ENCODE data around the gene ITGA11.

The ITGA11 gene

DNA sequence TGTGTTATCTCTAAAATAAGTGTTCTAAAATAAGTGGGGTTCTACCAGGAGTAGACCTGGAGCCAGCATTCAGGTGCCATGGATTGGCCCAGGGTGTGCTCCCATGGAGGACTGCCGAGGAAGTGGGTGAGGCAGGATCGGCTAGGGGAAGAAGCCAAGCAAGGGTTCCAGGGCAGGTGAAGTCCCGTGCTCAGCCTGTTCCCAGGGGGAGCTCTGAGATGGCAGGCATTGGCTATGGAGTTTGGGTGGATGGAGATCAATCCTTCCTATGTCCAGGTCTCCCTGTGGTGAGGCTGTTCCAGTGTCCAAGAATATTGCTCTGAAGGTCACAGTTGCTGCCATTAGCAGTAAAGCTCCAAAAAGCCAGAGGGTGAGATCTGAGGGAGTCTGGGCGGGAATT lies 46.9 kb upstream of the ITGA11 start:
- H3K27ac Mint-ChIP-seq: no peak overlapping the region
- H3K9me3 Mint-ChIP-seq: no peaks in the 10 kb centered on the region
- peaks cover 14% of the 10 kb centered on the region for H3K4me1 Mint-ChIP-seq
- no peak overlapping the region for H3K4me3 Mint-ChIP-seq
- TF ChIP-seq, protein P1, sequence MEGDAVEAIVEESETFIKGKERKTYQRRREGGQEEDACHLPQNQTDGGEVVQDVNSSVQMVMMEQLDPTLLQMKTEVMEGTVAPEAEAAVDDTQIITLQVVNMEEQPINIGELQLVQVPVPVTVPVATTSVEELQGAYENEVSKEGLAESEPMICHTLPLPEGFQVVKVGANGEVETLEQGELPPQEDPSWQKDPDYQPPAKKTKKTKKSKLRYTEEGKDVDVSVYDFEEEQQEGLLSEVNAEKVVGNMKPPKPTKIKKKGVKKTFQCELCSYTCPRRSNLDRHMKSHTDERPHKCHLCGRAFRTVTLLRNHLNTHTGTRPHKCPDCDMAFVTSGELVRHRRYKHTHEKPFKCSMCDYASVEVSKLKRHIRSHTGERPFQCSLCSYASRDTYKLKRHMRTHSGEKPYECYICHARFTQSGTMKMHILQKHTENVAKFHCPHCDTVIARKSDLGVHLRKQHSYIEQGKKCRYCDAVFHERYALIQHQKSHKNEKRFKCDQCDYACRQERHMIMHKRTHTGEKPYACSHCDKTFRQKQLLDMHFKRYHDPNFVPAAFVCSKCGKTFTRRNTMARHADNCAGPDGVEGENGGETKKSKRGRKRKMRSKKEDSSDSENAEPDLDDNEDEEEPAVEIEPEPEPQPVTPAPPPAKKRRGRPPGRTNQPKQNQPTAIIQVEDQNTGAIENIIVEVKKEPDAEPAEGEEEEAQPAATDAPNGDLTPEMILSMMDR (IDR thresholded peaks at IDR 0.05): no peak
- peaks cover 24% of the 10 kb centered on the region for H3K27me3 Mint-ChIP-seq (ENCODE audit: low read depth, poor library complexity)
- no peaks in the 10 kb centered on the region for H3K36me3 Mint-ChIP-seq (ENCODE audit: low read depth)
- no peak for DNase-seq

DNA sequence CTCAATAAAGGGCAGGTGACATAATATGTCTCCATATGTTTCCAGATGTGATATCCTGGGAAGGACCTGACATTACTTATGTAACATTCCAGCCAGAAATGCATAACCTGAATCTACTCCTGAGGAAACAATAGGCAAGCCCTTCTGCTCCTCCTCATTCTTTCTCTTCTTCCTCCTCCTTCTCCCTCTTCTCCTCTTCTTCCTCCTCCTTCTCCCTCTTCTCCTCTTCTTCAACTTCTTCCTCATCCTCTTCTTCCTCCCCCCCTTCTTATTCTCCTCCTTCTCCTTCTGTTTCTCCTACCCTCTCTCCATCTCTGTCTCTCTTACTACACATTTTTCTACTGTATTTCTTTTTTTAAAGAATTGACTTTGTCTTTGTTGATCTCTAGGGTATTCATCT lies 43.5 kb upstream of the ITGA11 start:
- no peak for DNase-seq
- TF ChIP-seq, protein P1 (IDR thresholded peaks at IDR 0.05): no peak
- H3K4me1 Mint-ChIP-seq: peaks cover 14% of the 10 kb centered on the region

DNA sequence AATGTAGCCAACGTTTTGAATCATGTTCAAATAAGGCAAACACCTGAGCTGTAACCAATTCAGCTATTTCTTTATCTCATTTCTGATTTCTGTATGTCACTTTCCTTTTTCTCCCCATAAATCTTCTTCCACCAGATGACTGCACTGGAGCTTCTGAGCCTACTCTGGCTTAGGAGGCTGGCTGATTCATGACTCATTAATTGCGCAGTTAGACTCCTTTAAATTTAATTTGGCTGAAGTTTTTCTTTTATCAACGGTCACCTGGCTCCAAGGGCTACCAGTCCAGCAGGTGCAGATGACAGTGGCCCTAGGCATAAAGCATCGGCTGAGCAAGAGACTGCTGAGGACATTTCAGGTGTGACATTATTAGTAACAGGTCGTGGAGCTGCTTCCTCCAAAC lies 39.6 kb upstream of the ITGA11 start:
- no peak for DNase-seq
- no peaks in the 10 kb centered on the region for H3K4me1 Mint-ChIP-seq
- TF ChIP-seq, protein P1 (IDR thresholded peaks at IDR 0.05): no peak

More for the DNA sequence above, 43.5 kb upstream of the ITGA11 start:
- peaks cover 25% of the 10 kb centered on the region for H3K27me3 Mint-ChIP-seq (ENCODE audit: low read depth, poor library complexity)
- H3K9me3 Mint-ChIP-seq: no peaks in the 10 kb centered on the region
- no peaks in the 10 kb centered on the region for H3K36me3 Mint-ChIP-seq (ENCODE audit: low read depth)
- no peak overlapping the region for H3K4me3 Mint-ChIP-seq
- H3K27ac Mint-ChIP-seq: no peak overlapping the region

DNA sequence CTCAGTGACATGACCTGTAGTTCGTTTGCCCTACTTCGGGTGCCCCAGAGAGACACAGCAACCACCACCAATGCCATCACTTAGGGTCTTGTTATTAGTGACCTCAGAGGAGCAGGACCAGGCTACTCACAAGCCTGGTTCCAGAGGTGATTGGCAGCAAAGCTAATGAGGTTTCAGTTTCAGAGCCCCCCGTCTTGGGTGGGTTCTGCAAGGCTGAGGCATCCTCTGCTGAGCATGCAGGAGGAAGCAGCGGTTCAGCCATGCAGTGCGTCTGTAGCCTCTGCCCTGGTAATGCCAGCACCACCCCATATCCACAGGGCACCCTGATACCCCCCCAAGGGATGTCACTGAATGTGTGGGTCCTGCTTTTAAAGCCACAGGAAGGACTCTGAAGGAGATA lies 39.0 kb upstream of the ITGA11 start:
- peaks cover 25% of the 10 kb centered on the region for H3K27me3 Mint-ChIP-seq (ENCODE audit: low read depth, poor library complexity)
- no peaks in the 10 kb centered on the region for H3K4me1 Mint-ChIP-seq
- no peak overlapping the region for H3K27ac Mint-ChIP-seq
- no peaks in the 10 kb centered on the region for H3K36me3 Mint-ChIP-seq (ENCODE audit: low read depth)
- H3K4me3 Mint-ChIP-seq: no peak overlapping the region
- peaks cover 5% of the 10 kb centered on the region for H3K9me3 Mint-ChIP-seq
- TF ChIP-seq, protein P1 (IDR thresholded peaks at IDR 0.05): no peak
- no peak for DNase-seq

More for the DNA sequence above, 39.6 kb upstream of the ITGA11 start:
- H3K36me3 Mint-ChIP-seq (ENCODE audit: low read depth): no peaks in the 10 kb centered on the region
- no peak overlapping the region for H3K4me3 Mint-ChIP-seq
- H3K27me3 Mint-ChIP-seq (ENCODE audit: low read depth, poor library complexity): peaks cover 29% of the 10 kb centered on the region
- no peak overlapping the region for H3K27ac Mint-ChIP-seq
- peaks cover 5% of the 10 kb centered on the region for H3K9me3 Mint-ChIP-seq

DNA sequence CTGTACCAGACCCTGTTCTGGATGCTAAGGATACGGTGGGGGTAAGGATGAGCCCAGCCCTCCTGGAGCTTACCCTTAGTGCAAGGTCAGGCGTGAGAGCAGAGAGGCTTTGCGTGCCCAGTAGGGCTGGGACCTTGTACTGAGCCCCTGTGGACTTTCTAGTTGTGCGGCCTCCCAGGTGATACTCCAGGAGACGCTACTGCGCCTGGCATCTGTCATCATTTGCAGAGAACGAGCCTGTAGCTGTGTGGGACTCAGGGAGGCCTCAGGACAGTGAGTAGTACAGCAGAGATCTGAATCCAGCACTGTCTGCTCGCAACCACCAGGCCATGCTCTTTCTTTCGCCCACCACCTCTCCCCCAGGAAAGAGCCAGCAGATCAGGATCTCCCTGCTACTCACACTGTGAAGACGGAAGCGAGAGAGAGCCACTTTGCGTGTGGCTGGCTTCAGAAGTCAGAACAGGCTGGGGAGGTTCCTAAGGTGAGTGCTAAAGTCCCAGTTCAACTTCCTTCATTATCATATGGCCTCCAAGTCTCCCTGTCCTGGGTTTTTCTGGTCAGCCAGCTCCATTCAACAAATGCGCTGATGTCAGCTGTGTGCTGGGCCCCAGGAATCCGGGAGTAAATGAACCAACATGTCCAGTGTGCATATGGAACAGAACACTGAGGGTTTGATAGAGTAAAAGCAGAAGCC lies 38.2 kb upstream of the ITGA11 start:
- no peak for DNase-seq
- H3K27ac Mint-ChIP-seq: no peak overlapping the region
- H3K27me3 Mint-ChIP-seq (ENCODE audit: low read depth, poor library complexity): peaks cover 32% of the 10 kb centered on the region
- H3K9me3 Mint-ChIP-seq: peaks cover 5% of the 10 kb centered on the region
- TF ChIP-seq, protein P1 (IDR thresholded peaks at IDR 0.05): no peak
- H3K36me3 Mint-ChIP-seq (ENCODE audit: low read depth): no peaks in the 10 kb centered on the region
- no peak overlapping the region for H3K4me3 Mint-ChIP-seq
- H3K4me1 Mint-ChIP-seq: no peaks in the 10 kb centered on the region

Measured in nephron progenitor cell (in vitro differentiated cells).